Peyer's patch (tissue), 4 donors: ENCODE data around the gene STRN. TPM values are rescaled to one million over a fixed set of nuclear protein-coding genes. Genes with fewer than 3 reads are reported as not detected.
A peak's percentile ranks its signal among the peaks of the same experiment; 100 is the strongest.

ENCODE experiments used
- DNase-seq, 3 donors: peaks; one replicate each; pipeline ENCODE4 v3.0.0-alpha.2; 2017 to 2019
- H3K27ac ChIP-seq, 4 donors: fragments of 200-600 bp; sonication (generic); one replicate each; pipeline ENCODE4 v1.5.1; 2016 to 2019
- H3K27me3 ChIP-seq, 2 donors: fragments of 200-600 bp; sonication (generic); one replicate each; pipeline ENCODE4 v1.5.1; 2019
- H3K36me3 ChIP-seq, 3 donors: fragments of 200-600 bp; sonication (generic); one replicate each; pipeline ENCODE4 v1.5.1; 2016 to 2019
- H3K4me1 ChIP-seq, 4 donors: fragments of 200-600 bp; sonication (generic); one replicate each; pipeline ENCODE4 v1.5.1; 2016 to 2019
- H3K4me3 ChIP-seq, 4 donors: fragments of 200-600 bp; sonication (generic); 1 replicate in 3 of 4; 2 replicates in 1 of 4; pipeline ENCODE4 v1.5.1; 2016 to 2019; ENCODE audit warnings: mild to moderate bottlenecking in 1 of 4
- H3K9me3 ChIP-seq, 4 donors: fragments of 200-600 bp; sonication (generic); one replicate each; pipeline ENCODE4 v1.5.1; 2016 to 2019; ENCODE audit warnings: mild to moderate bottlenecking in 1 of 4
- POLR2A ChIP-seq, 2 donors: fragments of 450-650 bp; IDR thresholded peaks; one replicate each; pipeline ENCODE4 v1.5.1; 2017; ENCODE audit warnings: antibody characterized with exemption in 2 of 2, mild to moderate bottlenecking in 2 of 2, moderate library complexity in 2 of 2
- total RNA-seq, 4 donors: library from RNA; depleted of rRNA; stranded (reverse); fragments of >200 nt; gene quantifications; one replicate each; pipeline ENCODE4 v1.1.0, GENCODE V29; 2016
- TF ChIP-seq, protein P1 (sequence below), 6 experiments: fragments of 450-650 bp in 4 of 6; fragments of 200-600 bp in 2 of 6; sonication (generic) in 1 of 6; IDR thresholded peaks; one replicate each; pipeline ENCODE4 v1.5.1; 2017 to 2019; ENCODE audit warnings: antibody characterized with exemption in 6 of 6, mild to moderate bottlenecking in 3 of 6, moderate library complexity in 1 of 6

The STRN gene
- total RNA-seq, 4 donors from 2014 or later: 15.7 to 26.1 (median 24.0) TPM

DNA sequence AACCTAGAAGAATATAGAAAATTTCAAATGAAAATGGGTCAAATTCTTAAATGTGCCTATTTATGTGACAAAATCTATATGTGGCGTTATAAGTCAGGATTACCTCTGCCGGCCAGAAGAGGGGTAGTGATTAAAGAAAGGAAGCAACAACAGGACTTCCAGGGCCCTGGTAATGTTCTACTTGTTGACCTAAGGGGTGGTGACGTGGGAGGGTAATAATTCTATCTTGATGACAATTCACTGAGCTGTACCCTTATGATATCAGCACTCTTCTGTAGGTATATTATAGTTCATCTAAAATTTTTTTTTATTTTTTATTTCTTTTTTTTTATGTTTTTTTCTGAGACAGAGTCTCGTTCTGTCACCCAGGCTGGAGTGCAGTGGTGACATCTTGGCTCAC, 87.9 kb downstream of the STRN start:
- H3K36me3 ChIP-seq: peaks cover 0 to 69% (median 0%) of the 10 kb centered on the region in 3 donors
- no peaks in the 10 kb centered on the region for H3K27me3 ChIP-seq
- H3K4me3 ChIP-seq: no peak overlapping the region
- TF ChIP-seq POLR2A (IDR thresholded peaks at IDR 0.05): no peak
- TF ChIP-seq, protein P1, sequence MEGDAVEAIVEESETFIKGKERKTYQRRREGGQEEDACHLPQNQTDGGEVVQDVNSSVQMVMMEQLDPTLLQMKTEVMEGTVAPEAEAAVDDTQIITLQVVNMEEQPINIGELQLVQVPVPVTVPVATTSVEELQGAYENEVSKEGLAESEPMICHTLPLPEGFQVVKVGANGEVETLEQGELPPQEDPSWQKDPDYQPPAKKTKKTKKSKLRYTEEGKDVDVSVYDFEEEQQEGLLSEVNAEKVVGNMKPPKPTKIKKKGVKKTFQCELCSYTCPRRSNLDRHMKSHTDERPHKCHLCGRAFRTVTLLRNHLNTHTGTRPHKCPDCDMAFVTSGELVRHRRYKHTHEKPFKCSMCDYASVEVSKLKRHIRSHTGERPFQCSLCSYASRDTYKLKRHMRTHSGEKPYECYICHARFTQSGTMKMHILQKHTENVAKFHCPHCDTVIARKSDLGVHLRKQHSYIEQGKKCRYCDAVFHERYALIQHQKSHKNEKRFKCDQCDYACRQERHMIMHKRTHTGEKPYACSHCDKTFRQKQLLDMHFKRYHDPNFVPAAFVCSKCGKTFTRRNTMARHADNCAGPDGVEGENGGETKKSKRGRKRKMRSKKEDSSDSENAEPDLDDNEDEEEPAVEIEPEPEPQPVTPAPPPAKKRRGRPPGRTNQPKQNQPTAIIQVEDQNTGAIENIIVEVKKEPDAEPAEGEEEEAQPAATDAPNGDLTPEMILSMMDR (IDR thresholded peaks at IDR 0.05): no peak
- no peak overlapping the region for H3K27ac ChIP-seq
- DNase-seq: no peak
- no peaks in the 10 kb centered on the region for H3K4me1 ChIP-seq
- H3K9me3 ChIP-seq: no peaks in the 10 kb centered on the region

DNA sequence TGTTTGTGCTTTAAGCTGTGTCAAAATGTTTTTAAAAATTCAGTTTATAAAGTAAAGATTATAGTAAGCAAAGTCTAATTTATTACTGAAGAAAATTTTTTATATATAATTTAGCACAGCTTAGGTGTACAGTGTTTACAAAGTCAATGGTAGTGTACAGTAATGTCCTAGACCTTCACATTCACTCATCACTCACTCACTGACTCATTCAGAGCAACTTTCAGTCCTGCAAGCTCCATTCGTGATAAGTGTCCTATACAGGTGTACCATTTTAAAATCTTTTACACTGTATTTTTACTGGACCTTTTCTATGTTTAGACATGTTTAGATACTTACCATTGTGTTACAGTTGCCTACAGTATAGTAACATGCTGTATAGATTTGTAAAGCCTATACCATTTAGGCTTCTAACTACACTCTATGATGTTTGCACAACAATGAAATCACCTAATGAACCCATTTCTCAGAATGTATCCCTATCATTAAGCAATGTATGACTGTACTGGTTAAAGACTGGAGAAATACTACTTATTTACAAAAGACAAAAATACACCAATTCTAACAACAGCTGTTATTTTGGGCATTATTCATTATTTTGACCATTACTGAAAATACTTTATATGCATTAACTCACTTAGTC, 95.1 kb downstream of the STRN start:
- no peak overlapping the region for H3K4me3 ChIP-seq
- H3K27me3 ChIP-seq: no peaks in the 10 kb centered on the region
- no peaks in the 10 kb centered on the region for H3K4me1 ChIP-seq
- no peaks in the 10 kb centered on the region for H3K9me3 ChIP-seq
- H3K27ac ChIP-seq: no peak overlapping the region
- peaks cover 0 to 54% (median 0%) of the 10 kb centered on the region in 3 donors for H3K36me3 ChIP-seq
- no peak for DNase-seq
- TF ChIP-seq, protein P1 (IDR thresholded peaks at IDR 0.05): no peak
- no peak for TF ChIP-seq POLR2A (IDR thresholded peaks at IDR 0.05)

DNA sequence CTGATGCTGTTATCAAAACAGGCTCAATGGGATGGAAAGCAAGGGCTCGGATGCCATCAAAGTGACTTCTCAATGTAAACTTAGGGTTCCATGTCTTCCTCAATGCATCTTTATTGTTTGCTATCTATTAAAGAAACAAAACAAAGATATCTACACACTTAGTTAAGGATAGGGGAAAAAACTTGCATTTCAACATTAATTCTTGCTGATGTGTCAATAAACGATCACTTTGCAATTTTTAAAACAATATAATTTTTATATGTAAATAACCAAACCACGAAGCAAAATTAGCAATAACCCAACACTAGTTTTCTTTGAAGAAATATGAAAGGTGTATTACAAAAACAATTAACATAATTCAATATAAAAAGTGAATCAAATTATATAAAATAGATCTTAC, 96.7 kb downstream of the STRN start:
- Histone ChIP-seq H3K36me3 (peaks cover 0 to 55% (median 0%) of the 10 kb centered on the region in 3 donors), H3K27ac (no peak overlapping the region), H3K4me1 (no peaks in the 10 kb centered on the region), H3K27me3 (no peaks in the 10 kb centered on the region), H3K9me3 (no peaks in the 10 kb centered on the region), H3K4me3 (no peak overlapping the region)
- no peak for DNase-seq
- TF ChIP-seq, protein P1 (IDR thresholded peaks at IDR 0.05): no peak
- no peak for TF ChIP-seq POLR2A (IDR thresholded peaks at IDR 0.05)

DNA sequence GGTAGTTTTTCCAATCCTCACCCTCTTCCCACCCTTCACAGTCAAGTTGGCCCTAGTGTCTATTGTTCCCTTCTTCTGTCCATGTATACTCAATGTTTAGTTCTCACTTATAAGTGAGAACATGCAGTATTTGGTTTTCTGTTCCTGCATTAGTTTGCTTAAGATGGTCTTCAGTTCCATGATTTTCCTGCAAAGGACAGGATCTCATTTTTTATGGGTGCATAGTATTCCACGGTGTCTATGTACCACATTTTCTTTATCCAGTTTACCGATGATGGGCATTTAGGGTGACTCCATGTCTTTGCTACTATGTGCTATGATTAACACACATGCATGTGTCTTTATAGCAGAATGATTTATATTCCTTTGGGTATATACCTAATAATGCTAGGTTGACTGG, 104.4 kb downstream of the STRN start:
- DNase-seq: no peak
- Histone ChIP-seq H3K27me3 (no peaks in the 10 kb centered on the region), H3K27ac (no peak overlapping the region), H3K4me1 (no peaks in the 10 kb centered on the region), H3K4me3 (no peak overlapping the region), H3K36me3 (peaks cover 0 to 36% (median 0%) of the 10 kb centered on the region in 3 donors), H3K9me3 (no peaks in the 10 kb centered on the region)
- TF ChIP-seq POLR2A (IDR thresholded peaks at IDR 0.05): no peak
- TF ChIP-seq, protein P1 (IDR thresholded peaks at IDR 0.05): no peak

DNA sequence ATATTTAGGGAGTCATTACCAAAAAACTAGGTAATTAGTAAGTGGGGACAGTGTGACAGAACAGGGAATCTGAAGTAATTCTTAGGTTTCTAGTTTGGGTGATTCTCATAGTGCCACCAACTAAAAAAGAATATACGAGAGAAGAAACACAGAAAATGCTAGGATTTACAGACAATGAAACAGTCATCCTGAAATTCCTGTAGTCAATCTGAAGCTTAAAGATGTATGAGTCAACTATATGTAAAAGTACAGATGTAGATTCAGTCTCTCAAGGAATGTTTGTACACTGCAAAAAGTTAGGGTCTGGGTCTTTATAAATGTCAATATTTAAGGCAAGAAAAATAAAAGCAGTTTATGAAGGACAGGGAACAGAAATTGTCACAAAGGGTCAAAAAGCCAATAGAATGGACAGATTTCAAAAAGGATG, 107.0 kb downstream of the STRN start:
- Histone ChIP-seq H3K4me3 (no peak overlapping the region), H3K36me3 (peaks cover 0 to 30% (median 0%) of the 10 kb centered on the region in 3 donors)

More for the DNA sequence above, 107.0 kb downstream of the STRN start:
- Histone ChIP-seq H3K9me3 (no peaks in the 10 kb centered on the region), H3K27ac (peak overlapping the region in 2 of 4 donors; percentile 41 to 56), H3K27me3 (no peaks in the 10 kb centered on the region), H3K4me1 (no peaks in the 10 kb centered on the region)
- no peak for TF ChIP-seq POLR2A (IDR thresholded peaks at IDR 0.05)
- TF ChIP-seq, protein P1 (IDR thresholded peaks at IDR 0.05): no peak
- DNase-seq: no peak
